SH-SY5Y (cell line): ENCODE data around the gene GPATCH8.

Source experiments
- GATA2 ChIP-seq: IDR thresholded peaks from 2 replicates; pipeline ENCODE4 v1.6.1; 2011; ENCODE audit warnings: mild to moderate bottlenecking, low read depth, low read length
- GATA3 ChIP-seq: IDR thresholded peaks from 2 replicates; pipeline ENCODE4 v1.6.1; 2011; ENCODE audit warnings: low read depth, mild to moderate bottlenecking, low read length, moderate library complexity

GRCh38 chr17:44376124-44376523 lies 127.1 kb downstream of the GPATCH8 start:
- no peak for TF ChIP-seq GATA2
- TF ChIP-seq GATA3 = no peak
